Measurements from ENCODE around the gene SULT1C2.

SULT1C2 gene

DNA sequence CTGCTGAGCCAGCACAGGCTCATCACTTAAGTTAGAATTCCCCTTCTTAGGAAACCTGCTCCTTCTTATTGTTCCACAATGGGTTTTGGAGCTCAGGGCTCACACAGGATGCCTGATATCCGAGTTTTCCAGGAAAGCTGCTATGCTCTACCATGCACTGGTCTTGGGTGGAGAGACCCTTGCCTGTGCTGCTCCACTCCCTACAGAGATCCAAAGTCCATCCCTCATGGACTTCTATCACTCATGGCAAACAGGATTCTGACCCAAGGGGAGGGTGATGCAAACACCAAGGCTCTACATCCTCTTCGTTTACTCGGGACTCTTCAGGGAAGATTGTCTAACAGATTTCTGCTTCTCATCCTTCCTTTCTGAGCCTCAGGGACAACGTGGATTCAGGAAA is 5.2 kb downstream of the SULT1C2 start:
- DNase-seq (ENCODE audit: low read depth in 2 of 2): no peak

DNA sequence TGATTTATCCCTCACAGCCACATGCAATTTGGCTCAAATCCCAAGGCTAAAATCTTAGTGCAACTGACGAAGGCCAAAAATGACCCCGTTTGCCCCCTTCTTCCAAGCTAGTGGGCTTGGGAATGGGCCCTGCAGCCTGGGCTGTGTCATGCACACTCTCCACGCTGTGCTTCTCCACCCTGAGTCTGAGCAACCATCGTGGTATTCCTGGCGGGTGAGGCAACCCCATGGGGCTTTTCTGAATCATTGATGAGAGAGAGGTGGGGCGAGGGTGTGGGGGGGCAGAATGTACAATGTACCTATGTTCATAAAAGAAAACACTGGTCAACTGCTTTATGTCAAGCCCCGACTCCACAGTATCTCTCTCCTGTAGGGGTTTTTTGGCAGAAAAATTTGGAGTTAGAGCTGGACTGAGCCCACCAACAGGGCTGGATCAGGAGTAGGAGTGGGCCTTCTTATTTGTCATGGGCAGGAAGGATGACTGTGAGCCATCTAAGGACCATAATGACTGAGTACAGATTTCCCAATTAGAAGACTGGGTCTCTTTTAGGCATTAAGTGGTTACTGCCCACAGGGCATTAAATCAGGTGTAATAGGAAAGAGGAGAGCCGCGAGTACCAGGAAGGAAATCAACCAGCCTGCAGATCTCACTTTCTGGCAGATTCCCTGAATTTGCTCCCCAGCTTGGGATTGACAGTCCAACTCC is 8.9 kb downstream of the SULT1C2 start:
- DNase-seq (ENCODE audit: low read depth in 2 of 2): no peak

DNA sequence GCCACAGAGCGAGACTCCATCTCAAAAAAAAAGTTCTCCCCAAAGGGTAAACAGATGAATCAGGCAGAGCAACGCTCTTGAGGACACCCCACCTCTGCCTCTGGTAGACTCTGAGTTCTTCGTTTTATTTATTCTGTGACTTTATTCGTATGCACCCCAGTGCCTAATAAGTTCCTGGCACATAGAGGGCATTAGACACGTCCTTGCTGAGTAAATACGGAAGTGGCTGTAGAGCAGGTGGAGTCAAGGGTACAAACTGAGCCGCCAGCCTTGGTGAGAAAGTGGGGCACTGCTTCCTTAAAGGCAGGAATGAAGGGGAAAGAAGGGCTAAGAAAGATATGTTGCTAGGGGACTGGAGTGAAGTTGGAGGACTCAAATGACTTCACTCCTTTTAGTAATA is 12.9 kb downstream of the SULT1C2 start:
- no peak for DNase-seq (ENCODE audit: low read depth in 2 of 2)

DNA sequence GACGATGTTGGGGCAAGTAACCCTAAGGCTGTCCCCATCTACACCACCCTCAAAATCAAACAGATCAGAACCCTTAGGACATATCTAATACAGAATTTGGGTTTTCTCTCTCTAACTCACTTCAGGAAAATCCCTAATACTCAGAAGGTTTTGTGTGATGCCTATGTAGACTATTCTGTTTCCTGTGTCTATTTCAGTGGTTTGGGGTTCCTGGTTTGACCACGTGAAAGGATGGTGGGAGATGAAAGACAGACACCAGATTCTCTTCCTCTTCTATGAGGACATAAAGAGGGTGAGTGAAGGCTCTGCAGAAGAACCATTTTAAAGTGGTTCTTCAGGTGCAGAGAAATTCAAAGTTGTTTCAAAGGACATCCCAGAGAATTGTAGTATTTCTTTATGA is 16.3 kb downstream of the SULT1C2 start:
- DNase-seq (ENCODE audit: low read depth in 2 of 2): no peak

DNA sequence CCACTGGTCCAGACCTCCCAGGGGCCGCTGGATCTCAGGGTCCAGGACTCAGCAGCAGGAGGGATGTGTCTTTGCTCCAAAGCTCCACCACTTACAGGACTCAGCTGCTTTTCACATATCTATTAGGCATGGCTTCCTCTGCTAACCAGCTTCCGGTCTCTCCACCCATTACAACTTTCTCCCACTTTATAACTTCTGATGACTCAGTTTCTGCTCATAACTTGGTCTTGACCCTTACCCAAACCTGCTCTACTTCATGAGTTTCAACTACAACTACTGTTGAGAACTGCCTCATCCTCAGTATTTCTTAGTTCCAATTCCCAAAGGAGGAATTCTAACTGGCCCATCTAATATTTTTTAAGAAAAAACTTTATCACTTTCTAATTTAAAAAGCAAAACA is 17.2 kb downstream of the SULT1C2 start:
- DNase-seq (ENCODE audit: low read depth in 2 of 2): no peak

DNA sequence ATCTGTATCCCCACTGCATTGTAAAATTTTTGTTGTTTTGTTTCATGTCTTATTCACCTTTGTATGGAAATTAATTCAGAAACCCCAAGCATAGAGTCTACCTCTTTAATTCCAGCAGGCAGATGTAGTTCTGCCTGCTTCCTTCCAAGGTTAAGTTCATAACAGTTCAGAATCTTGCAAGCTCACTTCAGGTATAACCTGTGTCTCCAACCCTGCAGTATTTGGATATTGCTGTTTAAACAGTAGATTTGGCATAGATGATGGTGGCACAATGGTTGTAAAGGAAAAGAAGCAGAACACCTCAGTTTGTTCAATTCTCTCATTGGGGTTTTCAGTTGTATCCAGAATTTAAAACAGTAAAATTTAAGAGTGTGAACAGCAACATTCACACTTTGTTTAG is 21.2 kb downstream of the SULT1C2 start:
- no peak for DNase-seq (ENCODE audit: low read depth in 2 of 2)

DNA sequence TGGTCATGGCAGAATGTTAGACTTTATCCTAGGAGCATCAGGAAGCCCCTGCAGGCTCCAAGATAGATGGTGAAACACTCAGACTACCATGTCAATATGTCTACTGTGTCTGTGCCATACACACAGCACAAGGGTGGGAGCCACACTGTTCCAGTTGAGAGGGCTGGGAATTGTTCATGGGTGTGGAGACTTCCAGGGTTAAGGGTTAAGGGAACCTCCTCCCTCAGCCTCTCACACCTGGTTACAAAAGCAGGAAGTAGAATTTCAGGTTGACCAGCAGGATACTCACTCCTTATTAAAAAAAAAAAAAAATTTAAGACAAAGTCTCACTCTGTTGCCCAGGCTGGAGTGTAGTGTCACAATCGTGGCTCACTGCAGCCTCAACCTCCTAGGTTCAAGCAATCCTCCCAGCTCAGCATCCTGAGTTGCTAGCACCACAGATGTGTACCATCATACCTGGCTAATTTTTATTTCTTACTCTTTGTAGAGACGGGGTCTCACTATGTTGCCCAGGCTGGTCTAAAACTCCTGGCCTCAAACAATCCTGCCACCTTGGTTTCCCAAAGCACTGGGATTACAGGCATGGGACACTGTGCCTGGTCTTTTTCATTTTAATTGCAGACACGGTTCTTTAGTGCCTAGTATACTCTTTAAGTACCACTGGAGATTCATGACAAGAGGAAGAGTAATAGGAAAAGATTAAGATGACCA is 26.0 kb downstream of the SULT1C2 start:
- DNase-seq (ENCODE audit: low read depth in 2 of 2): no peak

DNA sequence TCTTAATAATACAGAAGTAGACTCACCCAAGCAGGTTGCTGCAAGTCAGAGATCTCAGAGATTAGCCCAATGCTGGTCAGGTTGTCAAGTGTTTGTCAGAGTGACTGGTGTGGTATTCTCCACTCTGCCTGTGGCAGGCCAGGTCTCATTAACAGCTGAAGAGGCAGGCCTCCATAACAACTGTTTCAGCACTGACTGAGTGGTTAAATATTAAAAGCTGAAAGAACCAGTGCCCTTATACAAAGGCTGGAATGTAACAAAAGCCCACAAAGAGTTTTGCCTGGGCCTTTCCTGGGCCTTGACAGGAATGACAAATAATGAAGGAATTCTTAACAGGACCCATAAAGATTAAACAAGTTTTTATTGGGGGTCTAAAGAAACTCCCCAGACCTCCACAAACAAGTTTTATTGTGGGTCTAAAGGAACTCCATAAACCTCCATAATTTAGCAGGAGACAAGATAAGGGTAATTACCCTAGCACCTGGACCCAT is 26.8 kb downstream of the SULT1C2 start:
- no peak for DNase-seq (ENCODE audit: low read depth in 2 of 2)

DNA sequence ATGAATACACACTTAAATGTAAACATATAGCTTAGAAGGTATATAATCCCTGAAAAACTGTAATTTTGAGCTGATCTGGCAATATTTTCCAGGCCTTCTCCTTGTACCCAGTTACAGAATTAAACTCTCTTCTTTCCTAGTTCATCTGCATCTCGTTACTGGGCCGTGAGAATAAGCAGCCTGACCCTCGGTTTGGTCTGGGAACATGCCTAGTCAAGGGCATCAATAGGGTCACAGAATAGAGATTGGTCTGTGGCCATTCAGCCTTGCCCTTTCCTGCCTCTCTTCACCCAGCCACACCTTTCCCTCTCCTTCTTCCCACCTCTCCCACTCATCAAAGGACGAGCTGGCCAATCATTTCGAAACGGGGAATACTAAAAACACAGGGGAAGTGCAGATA is 27.3 kb downstream of the SULT1C2 start:
- DNase-seq (ENCODE audit: low read depth in 2 of 2): no peak

DNA sequence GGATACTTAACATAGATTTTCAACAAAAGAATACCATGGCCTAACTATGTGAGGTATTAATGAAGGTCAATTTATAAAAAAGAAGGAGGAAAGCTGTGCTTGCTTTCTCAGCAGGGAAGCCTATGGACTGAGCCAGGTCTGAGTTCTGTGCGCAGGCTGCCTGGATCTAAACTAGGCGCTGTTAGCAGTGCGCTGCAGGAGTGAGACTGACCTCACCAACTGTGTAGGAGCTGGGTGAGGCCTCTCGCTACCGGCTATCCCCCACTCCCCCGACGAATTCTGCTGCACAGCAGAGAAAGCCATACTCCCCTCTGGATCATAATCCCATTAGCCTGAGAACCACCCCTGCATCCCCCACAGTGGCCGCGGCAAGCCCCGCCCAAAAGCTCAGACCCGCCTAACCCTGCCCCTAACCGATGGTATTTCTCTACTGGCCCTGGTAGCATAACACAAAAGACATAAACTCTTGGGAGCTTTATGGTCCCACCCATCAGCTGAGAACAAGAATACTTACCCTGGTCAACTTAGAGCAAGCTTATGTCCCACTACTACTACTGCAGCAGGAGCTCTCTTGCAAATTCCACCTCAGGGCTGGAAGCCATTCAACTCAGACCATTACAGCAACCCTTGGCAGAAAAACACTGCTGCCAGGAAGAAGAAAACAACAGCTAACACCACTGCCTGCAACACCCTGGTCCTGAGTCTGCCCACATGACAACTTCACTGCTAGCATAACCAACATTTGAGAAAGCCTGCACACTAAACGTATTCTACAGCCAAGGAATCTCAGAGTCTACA is 28.0 kb downstream of the SULT1C2 start:
- DNase-seq (ENCODE audit: low read depth in 2 of 2): no peak

DNA sequence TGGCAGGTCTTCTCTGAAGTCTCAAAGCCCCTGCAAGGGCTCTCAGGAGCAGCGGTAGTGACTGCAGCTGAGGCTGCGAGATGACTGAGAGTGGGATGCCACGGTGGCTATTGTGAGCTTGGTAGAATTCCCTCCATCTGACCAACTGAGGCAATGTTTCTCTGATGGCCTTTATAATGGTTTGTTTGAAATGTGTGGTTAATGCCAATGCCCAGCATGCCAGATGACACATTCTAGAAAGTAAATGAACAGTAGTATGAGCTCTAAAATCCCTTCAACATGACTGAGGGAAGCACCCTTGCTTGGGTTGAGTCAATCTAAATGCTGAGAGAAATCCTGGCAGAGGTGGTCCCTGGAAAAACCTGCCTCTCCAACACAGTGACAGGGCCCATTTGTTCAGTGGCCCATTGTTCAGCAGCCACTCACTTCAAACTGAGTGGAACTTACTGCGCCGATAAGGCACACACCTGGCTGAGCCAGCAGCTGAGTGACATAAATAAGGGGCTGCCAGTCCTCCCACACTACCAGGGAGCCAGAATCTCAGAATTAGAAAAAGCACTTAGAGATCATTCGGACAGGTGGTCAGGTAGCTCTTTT is 31.7 kb downstream of the SULT1C2 start:
- no peak for DNase-seq (ENCODE audit: low read depth in 2 of 2)

DNA sequence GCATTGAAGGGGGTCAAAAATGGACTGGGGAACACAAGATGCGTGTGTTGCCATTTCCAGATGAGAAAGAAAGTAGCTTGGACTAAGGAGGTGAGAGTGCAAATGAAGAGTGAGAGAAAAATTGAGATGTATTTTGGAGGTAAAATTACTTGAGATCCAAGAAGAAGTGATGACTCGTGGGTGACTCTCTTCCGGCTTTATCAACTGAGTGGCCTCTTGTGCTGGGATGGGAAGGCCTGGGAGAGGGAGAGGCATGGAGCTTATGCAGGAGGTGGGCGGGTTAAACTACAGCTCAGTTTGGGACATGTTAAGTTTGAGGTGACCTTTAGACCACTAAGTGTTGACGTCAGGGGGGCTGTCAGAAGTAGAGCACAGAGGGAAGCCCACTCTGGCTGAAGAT is 34.9 kb downstream of the SULT1C2 start:
- DNase-seq (ENCODE audit: low read depth in 2 of 2): no peak

DNA sequence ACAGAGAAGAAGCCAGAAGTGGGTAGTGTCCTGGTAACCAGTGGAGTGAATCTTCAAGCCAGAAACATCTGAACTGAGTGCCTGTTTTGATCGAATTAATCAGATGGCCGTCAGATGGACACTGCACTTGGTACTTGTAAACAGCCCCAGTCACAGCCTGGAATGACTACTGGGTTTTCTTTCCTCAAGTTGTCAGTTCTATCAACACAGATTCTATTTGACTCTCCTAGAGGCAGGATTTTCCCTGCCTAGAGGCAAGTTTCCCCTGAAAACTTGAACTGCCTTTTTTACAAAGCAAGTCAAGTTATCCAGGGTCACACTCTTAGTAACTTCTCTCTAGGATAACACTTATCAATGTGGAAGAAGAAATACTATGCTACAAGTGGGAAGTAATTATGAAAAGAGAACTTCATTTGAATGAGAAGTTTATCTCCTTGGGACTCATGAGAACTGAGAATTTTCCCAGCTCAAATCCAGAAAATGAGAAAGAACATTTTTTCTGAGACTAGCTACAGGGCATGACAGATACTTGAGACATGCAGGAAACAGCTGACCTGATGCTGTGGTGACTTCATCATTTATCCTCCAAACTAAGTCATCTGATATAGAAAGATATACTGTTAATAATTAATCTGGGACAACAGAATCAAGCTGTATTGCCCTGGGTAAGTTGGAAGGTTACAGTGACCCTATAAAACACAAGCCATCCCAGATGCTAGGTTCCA is 36.0 kb downstream of the SULT1C2 start:
- DNase-seq (ENCODE audit: low read depth in 2 of 2): no peak

DNA sequence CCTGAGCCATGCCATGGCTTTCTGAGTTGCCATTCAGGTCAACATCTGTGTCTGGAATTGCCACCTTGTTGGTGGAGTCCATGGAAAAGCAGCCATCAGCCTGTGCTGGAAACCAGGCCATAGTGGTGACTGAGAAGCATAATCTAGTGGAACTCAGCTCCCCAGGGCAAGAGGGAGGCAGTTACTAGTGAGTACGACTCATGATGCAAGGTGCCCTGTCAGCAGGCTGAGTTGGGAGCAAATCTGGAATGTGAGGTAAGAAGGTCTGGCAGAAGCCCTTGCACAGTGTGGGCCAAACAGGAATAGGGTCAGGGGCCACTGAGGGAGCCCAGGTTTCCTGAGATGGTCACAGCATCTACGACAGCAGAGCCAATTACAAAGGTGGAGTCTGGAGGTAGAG is 37.1 kb downstream of the SULT1C2 start:
- DNase-seq (ENCODE audit: low read depth in 2 of 2): no peak

DNA sequence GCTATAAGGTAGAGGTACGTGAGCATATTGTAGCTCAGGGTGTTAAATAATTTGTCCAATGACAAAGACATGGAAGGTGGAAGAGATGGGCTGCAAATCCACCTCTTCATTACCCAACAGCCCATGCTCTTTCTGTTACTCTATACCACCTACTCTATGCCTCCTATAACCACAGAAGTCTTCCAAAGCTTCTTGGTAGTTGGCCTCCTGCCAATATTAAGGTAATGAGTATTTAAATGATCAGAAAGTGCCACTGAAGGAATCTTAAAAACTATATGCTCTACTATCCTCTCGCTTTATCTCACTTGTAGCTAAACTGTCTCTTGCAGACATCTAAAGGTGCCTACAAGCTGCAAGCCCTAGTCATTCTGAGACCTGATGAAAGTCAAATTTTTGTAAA is 41.1 kb downstream of the SULT1C2 start:
- DNase-seq (ENCODE audit: low read depth in 2 of 2): no peak

DNA sequence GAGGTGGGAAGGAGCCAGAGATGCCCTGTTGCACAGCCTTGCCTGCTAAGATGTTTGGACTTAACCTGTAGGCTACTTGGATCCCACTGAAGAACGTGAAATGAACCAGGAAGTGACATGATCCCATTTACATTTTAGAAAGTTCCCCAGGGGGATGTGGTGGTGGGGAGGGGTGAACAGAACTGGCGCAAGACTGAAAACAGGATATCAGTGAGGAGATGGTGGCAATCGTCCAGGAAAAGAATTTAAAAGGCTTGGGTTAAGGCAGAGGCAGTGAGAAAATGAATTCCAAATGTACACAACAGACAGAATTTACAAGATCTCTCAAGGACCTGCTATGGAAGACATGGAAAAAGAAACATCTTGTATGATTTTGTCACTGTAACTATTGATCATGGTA is 42.3 kb downstream of the SULT1C2 start:
- no peak for DNase-seq (ENCODE audit: low read depth in 2 of 2)

DNA sequence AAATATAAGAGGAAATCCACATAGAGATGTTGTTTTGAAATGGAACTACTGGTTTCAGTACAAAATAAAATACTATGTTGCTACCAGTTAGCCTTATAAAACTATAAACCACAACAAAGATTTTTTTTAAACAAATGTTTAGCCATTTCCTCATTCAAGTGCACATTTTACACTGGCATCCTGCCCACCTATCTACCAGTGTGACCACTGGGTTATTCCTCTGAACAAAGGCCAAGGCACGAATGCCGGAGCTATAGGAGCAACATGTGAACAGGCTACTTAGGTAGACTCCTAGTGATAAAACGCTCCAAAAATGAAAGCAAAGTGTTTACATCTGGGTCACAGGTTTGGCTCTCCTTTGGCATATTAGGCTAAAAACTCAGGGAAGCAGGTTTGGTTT is 57.3 kb downstream of the SULT1C2 start:
- no peak for DNase-seq (ENCODE audit: low read depth in 2 of 2)

DNA sequence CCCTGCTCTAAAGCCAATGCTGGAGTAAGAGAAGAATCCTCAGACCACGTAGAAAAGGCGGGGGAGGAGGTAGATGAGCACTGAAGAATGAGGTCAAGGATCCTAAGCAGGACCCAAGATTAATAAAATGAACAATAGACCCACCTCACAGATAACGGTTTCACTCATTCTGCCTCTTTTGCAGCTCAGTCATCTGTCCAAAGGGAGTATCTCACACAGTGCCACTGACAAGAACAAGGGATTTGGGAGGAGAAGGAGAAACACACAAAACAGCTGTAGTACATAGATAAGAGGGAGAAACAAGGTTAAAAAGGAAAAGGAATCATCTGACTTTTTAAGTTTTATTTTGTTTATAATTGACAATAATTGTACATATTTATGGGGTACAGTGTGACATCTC is 58.1 kb downstream of the SULT1C2 start:
- no peak for DNase-seq (ENCODE audit: low read depth in 2 of 2)

DNA sequence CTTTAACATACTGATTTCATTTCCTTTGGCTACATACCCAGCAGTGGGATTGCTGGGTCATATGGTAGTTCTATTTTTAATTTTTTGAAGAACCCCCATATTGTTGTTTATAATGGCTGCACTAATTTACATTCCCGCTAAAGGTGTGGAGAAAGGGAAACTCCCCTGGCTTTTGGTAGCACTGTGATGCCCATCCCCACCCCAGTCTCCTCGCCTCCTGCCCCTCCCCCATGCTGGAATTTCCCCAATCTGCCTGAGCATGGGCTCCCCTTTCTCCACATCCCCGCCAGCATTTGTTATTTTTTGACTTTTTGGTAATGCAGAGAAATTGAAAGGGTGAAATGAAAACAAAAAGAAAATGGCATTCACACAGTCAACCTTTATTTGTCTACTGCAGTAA is 59.1 kb downstream of the SULT1C2 start:
- DNase-seq (ENCODE audit: low read depth in 2 of 2): no peak

DNA sequence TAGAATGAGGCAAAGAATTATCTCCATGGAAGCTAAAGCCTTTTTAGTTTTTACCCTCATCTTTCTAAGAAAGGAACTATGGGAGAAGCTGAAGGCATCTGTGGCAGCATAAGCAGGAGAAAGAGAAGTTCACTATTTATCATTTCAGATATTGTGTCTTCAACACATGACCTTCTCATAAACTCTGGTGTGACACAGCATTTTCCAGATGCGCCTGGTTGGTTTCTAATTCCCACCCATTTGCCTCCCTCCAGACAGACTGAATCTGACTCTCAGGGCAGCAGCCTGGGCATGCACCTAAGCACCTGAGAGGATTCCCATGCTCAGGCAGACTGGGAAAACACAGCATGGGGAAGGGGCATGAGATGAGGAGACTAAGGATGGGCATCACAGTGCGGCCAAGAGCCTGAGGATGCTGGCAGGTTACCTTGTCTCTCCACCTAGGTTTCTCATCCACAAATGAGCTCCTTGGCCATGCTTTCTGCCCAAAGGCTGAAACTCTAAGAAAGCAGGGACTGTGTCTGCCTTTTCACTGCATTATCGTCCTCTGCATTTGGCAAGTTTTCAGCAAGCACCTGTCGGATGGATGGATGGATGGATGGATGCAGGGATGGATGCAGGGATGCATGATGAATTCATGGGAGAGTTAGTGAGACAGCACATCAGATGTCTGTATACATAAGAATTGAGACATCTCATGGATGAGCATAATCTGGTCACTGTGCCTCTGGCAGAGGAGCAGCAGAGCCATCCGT is 60.3 kb downstream of the SULT1C2 start:
- no peak for DNase-seq (ENCODE audit: low read depth in 2 of 2)

DNA sequence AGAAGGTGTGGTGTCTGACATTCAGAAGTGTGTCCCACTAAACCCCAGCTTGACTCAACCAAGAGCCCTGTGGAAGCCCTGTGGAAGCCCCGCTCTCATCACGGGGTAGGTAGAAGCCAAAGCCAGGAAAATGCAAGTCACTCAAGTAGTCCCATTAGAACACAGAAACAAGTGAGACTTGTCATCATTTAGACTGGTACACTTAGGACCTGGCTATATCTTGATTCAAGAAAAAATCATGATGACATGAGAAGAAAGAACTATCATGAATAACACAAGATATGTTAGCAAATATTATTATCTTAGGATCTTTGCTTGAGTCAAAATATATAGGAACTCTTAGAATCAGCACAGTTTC is 60.9 kb downstream of the SULT1C2 start:
- DNase-seq (ENCODE audit: low read depth in 2 of 2): no peak

Measured in activated CD4-positive, alpha-beta T cell treated with anti-CD3 and anti-CD28 coated beads for 24 hours (primary cell).